A673 (cell line): ENCODE measurements around the gene MN1. TPM values are rescaled to one million over a fixed set of nuclear protein-coding genes. Genes with fewer than 3 reads are reported as not detected.

ENCODE experiments used
- BruUV-seq: library from RNA; stranded (reverse); fragments of 400-500 nt; replicated peaks from 2 replicates; lab custom pipeline; 2021; lab: Mats Ljungman, UMichigan
- CTCF ChIA-PET: fragments of 300-600 bp; sonication (Branson Sonifier 250); formaldehyde crosslinking; loops from one replicate; lab custom pipeline; 2022; ENCODE audit warnings: antibody characterized with exemption; lab: Charles Lee
- POLR2A ChIA-PET: fragments of 300-600 bp; sonication (Branson Sonifier 250); formaldehyde crosslinking; loops from one replicate; lab custom pipeline; 2022; ENCODE audit warnings: antibody characterized with exemption; ENCODE audit not compliant: low non-redundant PET; lab: Charles Lee
- DNase-seq: peaks from one replicate; pipeline ENCODE4 v3.0.0-alpha.2; 2015; ENCODE audit warnings: low spot score
- H3K27ac ChIP-seq: fragments of 200-600 bp; sonication (generic); 2 replicates; pipeline ENCODE4 v1.5.1; 2016; ENCODE audit warnings: mixed run types, low read depth, mild to moderate bottlenecking, mixed read lengths, antibody characterized with exemption, low read length; ENCODE audit not compliant: poor library complexity, severe bottlenecking
- H3K27me3 ChIP-seq: fragments of 200-600 bp; sonication (generic); replicated peaks from 2 replicates; pipeline ENCODE4 v1.6.1; 2017; ENCODE audit warnings: mixed run types, low read depth, mild to moderate bottlenecking, mixed read lengths, antibody characterized with exemption, low read length; ENCODE audit not compliant: insufficient read depth, poor library complexity
- H3K36me3 ChIP-seq: fragments of 200-600 bp; sonication (generic); 2 replicates; pipeline ENCODE4 v1.6.1; 2016; ENCODE audit warnings: mixed run types, mild to moderate bottlenecking, mixed read lengths, antibody characterized with exemption, low read length; ENCODE audit not compliant: insufficient read depth, poor library complexity, severe bottlenecking
- H3K4me1 ChIP-seq: fragments of 200-600 bp; sonication (generic); 2 replicates; pipeline ENCODE4 v1.6.1; 2017; ENCODE audit warnings: mixed run types, mild to moderate bottlenecking, mixed read lengths, antibody characterized with exemption, low read length; ENCODE audit not compliant: insufficient read depth, poor library complexity, severe bottlenecking
- H3K4me3 ChIP-seq: fragments of 200-600 bp; sonication (generic); 2 replicates; pipeline ENCODE4 v1.5.1; 2016; ENCODE audit warnings: low read depth, mixed run types, mild to moderate bottlenecking, mixed read lengths, low read length; ENCODE audit not compliant: poor library complexity, severe bottlenecking
- H3K9me3 ChIP-seq: fragments of 200-600 bp; sonication (generic); 2 replicates; pipeline ENCODE4 v1.6.1; 2016; ENCODE audit warnings: mixed run types, low read depth, mild to moderate bottlenecking, mixed read lengths, antibody characterized with exemption, low read length; ENCODE audit not compliant: poor library complexity, severe bottlenecking
- CTCF ChIP-seq: fragments of 300-800, 200-600 bp; sonication (generic); conservative IDR thresholded peaks from 2 replicates; pipeline ENCODE4 v1.5.1; 2017; ENCODE audit warnings: low read depth, mild to moderate bottlenecking, antibody characterized with exemption, low read length, moderate library complexity, mixed read lengths
- EZH2 ChIP-seq: fragments of 200-600 bp; sonication (generic); IDR thresholded peaks from 2 replicates; pipeline ENCODE4 v1.6.1; 2017; ENCODE audit warnings: borderline replicate concordance, low read depth, mild to moderate bottlenecking, mixed read lengths, antibody characterized with exemption, low read length; ENCODE audit not compliant: poor library complexity, severe bottlenecking
- intact Hi-C: fragments of 100-400 bp; cut with micrococcal nuclease; formaldehyde crosslinking; loops from one replicate; pipeline ENCODE4 v1.10.0; 2022; ENCODE audit not compliant: unreplicated experiment
- total RNA-seq: library from RNA; stranded (reverse); gene quantifications from 2 replicates; pipeline ENCODE4 v1.2.3, GENCODE V29; 2021

Gene MN1
- total RNA-seq, 1 experiment from 2014 or later = 8.4 TPM

- Histone ChIP-seq H3K9me3 (no peaks in the 10 kb centered on the region), H3K4me3 (peak overlapping the region; percentile 94), H3K27ac (peak overlapping the region; percentile 95), H3K4me1 (peaks cover 16% of the 10 kb centered on the region), H3K36me3 (peaks cover 4% of the 10 kb centered on the region), H3K27me3 (no peaks in the 10 kb centered on the region)
- intact Hi-C loops = loop anchor here (5.0 to 10.0 kb wide), 4 partner anchors 246 to 1126 kb away; no protein-coding TSS in a partner anchor
- ChIA-PET POLR2A (interaction anchor here (0.6 kb wide), 1 partner anchor 242 kb away, joined by 3 read pairs; no protein-coding TSS in a partner anchor), CTCF (no interaction called here)
- peak; percentile 35 for DNase-seq
- TSS peak; percentile 27 for BruUV-seq
- TF ChIP-seq EZH2 (no peak), CTCF (no peak)
These were observed 1.0 kb downstream of the MN1 start for GRCh38 chr22:27800250-27801201.

GRCh38 chr22:27799827-27800249 is 1.7 kb downstream of the MN1 start:
- Histone ChIP-seq H3K4me1 (peaks cover 16% of the 10 kb centered on the region), H3K9me3 (no peaks in the 10 kb centered on the region), H3K27ac (no peak overlapping the region), H3K4me3 (peak overlapping the region; percentile 94), H3K36me3 (peaks cover 4% of the 10 kb centered on the region), H3K27me3 (no peaks in the 10 kb centered on the region)
- intact Hi-C loops = loop anchor here (5.0 to 10.0 kb wide), 4 partner anchors 245 to 1125 kb away; no protein-coding TSS in a partner anchor
- no peak for DNase-seq
- POLR2A ChIA-PET = no interaction called here
- no TSS peak for BruUV-seq
- TF ChIP-seq CTCF (no peak), EZH2 (no peak)
- CTCF ChIA-PET = no interaction called here

GRCh38 chr22:27799015-27799826 is 2.3 kb downstream of the MN1 start:
- BruUV-seq = no TSS peak
- peaks cover 17% of the 10 kb centered on the region for H3K4me1 ChIP-seq
- CTCF ChIA-PET = no interaction called here
- intact Hi-C loops = no loop called here
- no peak for DNase-seq
- no peak for TF ChIP-seq EZH2
- no peak for TF ChIP-seq CTCF
- no peak overlapping the region for H3K4me3 ChIP-seq
- H3K27me3 ChIP-seq = no peaks in the 10 kb centered on the region
- H3K36me3 ChIP-seq = peaks cover 4% of the 10 kb centered on the region
- no peak overlapping the region for H3K27ac ChIP-seq
- H3K9me3 ChIP-seq = no peaks in the 10 kb centered on the region
- POLR2A ChIA-PET = no interaction called here
